ENCODE measurements around the gene PTDSS2.

GRCh38 chr11:447923-448731 is 2.0 kb upstream of the PTDSS2 start:
- peak; percentile 85 for TF ChIP-seq CTCF (conservative IDR thresholded peaks at IDR 0.05; ENCODE audit: low read length)
- no peak for TF ChIP-seq EZH2phosphoT487 (IDR thresholded peaks at IDR 0.05; ENCODE audit: borderline replicate concordance)
